DND-41 (cell line): ENCODE measurements around the gene GNG12.

ENCODE experiments used
- ATAC-seq: fragments of 200-7000 bp; cut with Tn5 transposase; 3 replicates; pipeline ENCODE4 v1.9.1; 2021; ENCODE audit warnings: low read depth; ENCODE audit not compliant: insufficient read depth
- DNase-seq: peaks from one replicate; pipeline ENCODE4 v3.0.0-alpha.2; 2020
- H2AFZ ChIP-seq: 2 replicates; pipeline ENCODE4 v1.6.0; 2012; ENCODE audit warnings: low read depth, low read length
- H3K27ac ChIP-seq: 2 replicates; pipeline ENCODE4 v1.5.1; 2012; ENCODE audit warnings: low read length, inconsistent platforms
- H3K27me3 ChIP-seq: fragments of 200-600 bp; sonication (generic); 2 replicates; pipeline ENCODE4 v1.6.0; 2012; ENCODE audit warnings: low read length, mild to moderate bottlenecking, inconsistent platforms; ENCODE audit not compliant: insufficient read depth, poor library complexity
- H3K36me3 ChIP-seq: 2 replicates; pipeline ENCODE4 v1.5.1; 2012; ENCODE audit warnings: low read length, inconsistent platforms; ENCODE audit not compliant: insufficient read depth
- H3K4me1 ChIP-seq: 2 replicates; pipeline ENCODE4 v1.5.1; 2012; ENCODE audit warnings: mild to moderate bottlenecking, low read length; ENCODE audit not compliant: insufficient read depth
- H3K4me2 ChIP-seq: 2 replicates; pipeline ENCODE4 v1.6.0; 2012; ENCODE audit warnings: mild to moderate bottlenecking, moderate library complexity, low read length, inconsistent platforms; ENCODE audit not compliant: insufficient read depth
- H3K4me3 ChIP-seq, 2 experiments: fragments of 200-600 bp in 1 of 2; shearing (Covaris generic) in 1 of 2; 2 replicates each; pipeline ENCODE4 v1.5.1; 2012 to 2016; ENCODE audit warnings: inconsistent platforms in 2 of 2, low read length in 2 of 2, mild to moderate bottlenecking in 2 of 2, low read depth in 1 of 2, moderate library complexity in 1 of 2
- H3K79me2 ChIP-seq: 2 replicates; pipeline ENCODE4 v1.6.0; 2012; ENCODE audit warnings: low read length, inconsistent platforms; ENCODE audit not compliant: insufficient read depth
- H3K9ac ChIP-seq: 2 replicates; pipeline ENCODE4 v1.6.0; 2012; ENCODE audit warnings: low read depth, mild to moderate bottlenecking, inconsistent platforms, low read length, moderate library complexity
- H3K9me3 ChIP-seq: 2 replicates; pipeline ENCODE4 v1.5.1; 2012; ENCODE audit warnings: low read length, moderate library complexity, mild to moderate bottlenecking, inconsistent platforms; ENCODE audit not compliant: insufficient read depth, severe bottlenecking
- H4K20me1 ChIP-seq: 2 replicates; pipeline ENCODE4 v1.6.0; 2012; ENCODE audit warnings: low read length; ENCODE audit not compliant: insufficient read depth
- EZH2 ChIP-seq: IDR thresholded peaks from 3 replicates; pipeline ENCODE4 v1.6.1; 2012; ENCODE audit warnings: borderline replicate concordance, low read depth, mild to moderate bottlenecking, moderate library complexity, low read length, inconsistent platforms; ENCODE audit not compliant: severe bottlenecking
- TF ChIP-seq, protein P1 (sequence below): IDR thresholded peaks from 2 replicates; pipeline ENCODE4 v1.5.1; 2012; ENCODE audit warnings: borderline replicate concordance, low read length, moderate library complexity, mild to moderate bottlenecking; ENCODE audit not compliant: poor library complexity, severe bottlenecking; ENCODE audit errors: extremely low read depth

Gene GNG12

DNA sequence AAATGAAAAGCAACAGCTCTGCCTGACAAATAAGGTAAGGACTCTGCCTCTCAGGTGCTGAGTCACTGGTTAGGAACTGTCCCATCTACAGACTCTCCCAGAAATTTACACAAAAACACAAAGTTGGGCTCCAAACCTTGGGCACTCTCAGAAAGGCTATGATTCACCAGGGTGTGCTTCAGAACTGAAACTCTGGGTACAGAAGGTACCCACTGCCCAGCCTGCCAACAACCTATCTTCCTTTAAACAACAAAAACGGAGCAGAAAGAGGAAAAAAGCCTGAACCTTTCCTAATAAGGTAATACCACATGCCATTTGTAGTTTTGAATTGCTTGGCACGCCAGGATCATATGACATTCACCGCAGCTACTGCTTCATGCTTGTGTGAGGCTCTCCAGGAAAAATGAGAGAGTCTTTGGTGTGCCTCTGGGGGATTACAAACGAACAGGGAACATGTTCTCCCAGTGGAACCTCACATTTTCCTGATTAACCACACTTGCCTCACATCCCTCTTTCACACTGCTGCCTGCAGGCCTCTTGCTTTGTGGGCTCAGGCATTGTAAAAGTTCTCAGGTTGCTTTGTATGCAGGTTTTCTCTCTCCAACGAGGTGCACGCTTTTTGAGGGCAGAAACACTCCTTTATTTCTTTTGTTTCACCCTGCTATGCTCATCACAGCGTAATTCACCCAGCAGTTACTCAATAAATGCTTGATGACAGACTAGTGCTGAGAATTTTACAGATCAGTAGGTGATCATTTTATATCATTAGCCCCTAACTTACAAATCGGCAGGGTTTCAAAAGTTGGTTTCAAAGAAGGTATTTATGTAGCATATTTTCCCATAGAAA is 83.2 kb downstream of the GNG12 start:
- no peaks in the 10 kb centered on the region for H3K79me2 ChIP-seq
- H3K9ac ChIP-seq: no peak overlapping the region
- TF ChIP-seq, protein P1, sequence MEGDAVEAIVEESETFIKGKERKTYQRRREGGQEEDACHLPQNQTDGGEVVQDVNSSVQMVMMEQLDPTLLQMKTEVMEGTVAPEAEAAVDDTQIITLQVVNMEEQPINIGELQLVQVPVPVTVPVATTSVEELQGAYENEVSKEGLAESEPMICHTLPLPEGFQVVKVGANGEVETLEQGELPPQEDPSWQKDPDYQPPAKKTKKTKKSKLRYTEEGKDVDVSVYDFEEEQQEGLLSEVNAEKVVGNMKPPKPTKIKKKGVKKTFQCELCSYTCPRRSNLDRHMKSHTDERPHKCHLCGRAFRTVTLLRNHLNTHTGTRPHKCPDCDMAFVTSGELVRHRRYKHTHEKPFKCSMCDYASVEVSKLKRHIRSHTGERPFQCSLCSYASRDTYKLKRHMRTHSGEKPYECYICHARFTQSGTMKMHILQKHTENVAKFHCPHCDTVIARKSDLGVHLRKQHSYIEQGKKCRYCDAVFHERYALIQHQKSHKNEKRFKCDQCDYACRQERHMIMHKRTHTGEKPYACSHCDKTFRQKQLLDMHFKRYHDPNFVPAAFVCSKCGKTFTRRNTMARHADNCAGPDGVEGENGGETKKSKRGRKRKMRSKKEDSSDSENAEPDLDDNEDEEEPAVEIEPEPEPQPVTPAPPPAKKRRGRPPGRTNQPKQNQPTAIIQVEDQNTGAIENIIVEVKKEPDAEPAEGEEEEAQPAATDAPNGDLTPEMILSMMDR: no peak
- TF ChIP-seq EZH2: no peak
- no peak overlapping the region for H2AFZ ChIP-seq
- ATAC-seq (no peak), DNase-seq (no peak)
- H4K20me1 ChIP-seq: no peaks in the 10 kb centered on the region
- no peak overlapping the region for H3K4me2 ChIP-seq
- H3K36me3 ChIP-seq: no peaks in the 10 kb centered on the region
- peaks cover 17% of the 10 kb centered on the region for H3K4me1 ChIP-seq
- no peaks in the 10 kb centered on the region for H3K9me3 ChIP-seq
- no peak overlapping the region for H3K27ac ChIP-seq
- H3K4me3 ChIP-seq: no peak overlapping the region
- H3K27me3 ChIP-seq: no peaks in the 10 kb centered on the region

DNA sequence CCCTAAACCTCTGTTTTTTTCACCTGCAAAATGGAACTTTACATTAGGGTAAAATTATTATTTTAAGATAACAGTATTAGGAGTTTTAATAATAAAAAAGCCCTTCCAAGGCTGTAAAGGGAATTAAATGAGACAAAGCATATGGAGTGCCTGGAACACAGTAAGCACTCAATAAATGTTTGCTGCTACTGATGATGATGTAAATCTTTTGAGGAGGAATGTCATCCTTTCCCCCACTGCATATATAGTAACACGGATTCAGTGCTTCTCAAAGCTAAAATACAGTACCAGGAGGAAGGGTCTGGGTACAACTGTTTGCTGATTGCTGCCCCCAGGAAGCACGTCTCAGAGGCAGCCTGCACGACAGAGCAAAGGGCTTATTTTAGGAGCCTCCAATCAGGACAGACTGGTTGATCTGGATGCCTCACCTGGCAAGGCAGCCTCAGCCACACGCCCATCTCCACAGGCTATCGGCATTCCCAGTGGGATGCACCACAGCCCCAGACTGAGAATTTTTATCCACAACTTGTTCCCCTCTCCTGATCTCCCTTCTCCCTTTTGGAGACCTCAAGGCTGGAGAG is 83.9 kb downstream of the GNG12 start:
- no peak overlapping the region for H2AFZ ChIP-seq

DNA sequence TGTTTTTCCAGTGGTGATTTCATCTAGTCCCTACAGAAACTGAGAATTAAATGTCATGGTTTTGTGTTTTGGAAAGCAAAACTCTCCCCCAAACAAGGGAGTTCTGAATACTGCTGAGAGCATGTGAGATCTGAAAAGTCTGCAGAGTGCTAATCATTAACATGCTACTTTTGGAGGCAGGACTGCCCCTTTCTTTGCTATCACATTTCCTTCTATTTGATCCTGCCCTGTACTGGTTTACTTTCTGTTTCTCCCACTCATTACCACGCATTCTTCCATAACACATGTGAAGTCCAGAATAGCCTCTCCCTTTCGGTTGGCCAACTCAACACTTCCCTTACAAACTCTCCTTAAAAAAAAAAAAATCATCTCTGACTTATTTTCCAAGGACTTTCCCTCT is 84.6 kb downstream of the GNG12 start:
- H4K20me1 ChIP-seq: no peaks in the 10 kb centered on the region
- H3K36me3 ChIP-seq: no peaks in the 10 kb centered on the region
- no peak for DNase-seq
- no peak overlapping the region for H3K4me3 ChIP-seq
- no peaks in the 10 kb centered on the region for H3K79me2 ChIP-seq
- TF ChIP-seq, protein P1: no peak
- TF ChIP-seq EZH2: no peak
- peak overlapping the region; percentile 54; the same call in 1 of the 2 replicates for H2AFZ ChIP-seq
- H3K27me3 ChIP-seq: no peaks in the 10 kb centered on the region
- H3K4me1 ChIP-seq: peaks cover 17% of the 10 kb centered on the region
- no peak overlapping the region for H3K27ac ChIP-seq
- H3K9me3 ChIP-seq: no peaks in the 10 kb centered on the region
- no peak overlapping the region for H3K9ac ChIP-seq
- ATAC-seq: peak; percentile 76
- H3K4me2 ChIP-seq: peak overlapping the region; percentile 18

More for the DNA sequence above, 83.9 kb downstream of the GNG12 start:
- H4K20me1 ChIP-seq: no peaks in the 10 kb centered on the region
- peaks cover 17% of the 10 kb centered on the region for H3K4me1 ChIP-seq
- TF ChIP-seq, protein P1: no peak
- TF ChIP-seq EZH2: no peak
- H3K4me3 ChIP-seq: no peak overlapping the region
- DNase-seq (no peak), ATAC-seq (no peak)
- no peak overlapping the region for H3K9ac ChIP-seq
- H3K36me3 ChIP-seq: no peaks in the 10 kb centered on the region
- no peaks in the 10 kb centered on the region for H3K79me2 ChIP-seq
- no peak overlapping the region for H3K27ac ChIP-seq
- no peak overlapping the region for H3K4me2 ChIP-seq
- H3K27me3 ChIP-seq: no peaks in the 10 kb centered on the region
- H3K9me3 ChIP-seq: no peaks in the 10 kb centered on the region
